GM23338 (cell line): ENCODE measurements around the gene GPC6.

Experiments used
- CREB1 ChIP-seq: fragments of 250-450 bp; sonication (Bioruptor Pico); IDR thresholded peaks from 2 replicates; pipeline ENCODE4 v1.5.0; 2020; ENCODE audit warnings: low read depth, mild to moderate bottlenecking, moderate library complexity
- EZH2phosphoT487 ChIP-seq: fragments of 200-600 bp; sonication (generic); IDR thresholded peaks from one replicate; pipeline ENCODE4 v1.8.1; 2018; ENCODE audit warnings: antibody characterized with exemption; ENCODE audit not compliant: unreplicated experiment
- JUNB ChIP-seq: IDR thresholded peaks from one replicate; pipeline ENCODE4 v1.6.1; 2016; ENCODE audit warnings: antibody characterized with exemption; ENCODE audit not compliant: unreplicated experiment

- TF ChIP-seq CREB1: no peak
- no peak for TF ChIP-seq JUNB
- TF ChIP-seq EZH2phosphoT487: no peak
Observed at GRCh38 chr13:93646245-93646644, 419.6 kb downstream of the GPC6 start.
